H54 (cell line): Measurements from ENCODE around the gene IRAK3.

Experiments
- DNase-seq: peaks from one replicate; pipeline ENCODE4 v3.0.0; 2011; ENCODE audit warnings: low spot score, mixed read lengths; ENCODE audit not compliant: insufficient read length
- FAIRE-seq: peaks from 3 replicates; lab custom pipeline; 2011; peaks lifted over from hg19 to GRCh38; lab: Jason Lieb, UNC
- POLR2A ChIP-seq: IDR thresholded peaks from 2 replicates; pipeline ENCODE4 v1.6.1; 2011; ENCODE audit warnings: low read depth, mild to moderate bottlenecking, low read length

The IRAK3 gene

GRCh38 chr12:66188584-66189485, at the start of gene IRAK3:
Gene IRAK3, plus strand, starts transcription at chr12:66189214. Its CDS starts 86 bp downstream, at chr12:66189300.
- TF ChIP-seq POLR2A = no peak
- DNase-seq (no peak), FAIRE-seq (no peak)

- DNase-seq = no peak
- no peak for FAIRE-seq
- TF ChIP-seq POLR2A = no peak
Measured at GRCh38 chr12:66139328-66139727, 49.7 kb upstream of the IRAK3 start.

GRCh38 chr12:66140731-66141130, 48.3 kb upstream of the IRAK3 start:
- DNase-seq = no peak
- FAIRE-seq = no peak
- no peak for TF ChIP-seq POLR2A

GRCh38 chr12:66141299-66141698, 47.7 kb upstream of the IRAK3 start:
- FAIRE-seq (no peak), DNase-seq (no peak)
- TF ChIP-seq POLR2A = no peak

DNA sequence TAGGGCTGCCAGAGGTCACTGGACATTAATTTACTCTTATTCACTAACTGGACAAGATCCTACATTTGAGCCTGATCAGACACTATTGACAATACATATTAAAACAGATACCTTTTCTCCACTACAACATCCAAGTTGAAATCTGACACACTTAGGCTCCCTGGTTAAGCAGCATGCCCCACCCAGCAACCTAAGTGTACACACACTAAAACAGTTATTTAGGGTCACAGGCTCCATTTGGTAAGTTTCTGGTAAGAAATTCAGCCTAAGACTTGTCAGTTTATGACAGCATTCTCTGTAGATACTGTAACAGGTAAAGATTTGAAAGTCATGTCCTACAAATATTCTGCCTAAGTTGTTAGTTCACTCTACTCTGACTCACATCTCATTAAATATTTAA, 46.2 kb upstream of the IRAK3 start:
- DNase-seq (no peak), FAIRE-seq (no peak)
- TF ChIP-seq POLR2A = no peak

DNA sequence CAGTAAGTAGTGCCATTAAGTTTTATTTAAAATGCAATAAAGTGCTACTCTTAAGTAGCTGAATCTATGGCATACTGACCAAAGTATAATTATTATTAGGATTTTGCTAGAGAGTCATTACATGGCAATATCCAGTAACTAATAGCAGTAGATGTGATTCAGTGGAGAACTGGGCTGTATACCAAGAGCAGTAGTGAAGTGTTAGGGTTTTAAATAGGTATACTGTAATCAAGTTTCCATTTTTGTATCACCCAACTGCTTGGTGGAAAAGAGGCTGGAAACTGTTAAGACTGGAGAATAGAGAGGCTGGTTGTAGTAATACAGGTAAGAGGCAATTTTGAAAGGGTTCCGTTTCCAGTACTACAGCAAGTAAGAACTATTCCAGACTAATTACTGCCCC, 45.1 kb upstream of the IRAK3 start:
- no peak for FAIRE-seq
- no peak for TF ChIP-seq POLR2A

DNA sequence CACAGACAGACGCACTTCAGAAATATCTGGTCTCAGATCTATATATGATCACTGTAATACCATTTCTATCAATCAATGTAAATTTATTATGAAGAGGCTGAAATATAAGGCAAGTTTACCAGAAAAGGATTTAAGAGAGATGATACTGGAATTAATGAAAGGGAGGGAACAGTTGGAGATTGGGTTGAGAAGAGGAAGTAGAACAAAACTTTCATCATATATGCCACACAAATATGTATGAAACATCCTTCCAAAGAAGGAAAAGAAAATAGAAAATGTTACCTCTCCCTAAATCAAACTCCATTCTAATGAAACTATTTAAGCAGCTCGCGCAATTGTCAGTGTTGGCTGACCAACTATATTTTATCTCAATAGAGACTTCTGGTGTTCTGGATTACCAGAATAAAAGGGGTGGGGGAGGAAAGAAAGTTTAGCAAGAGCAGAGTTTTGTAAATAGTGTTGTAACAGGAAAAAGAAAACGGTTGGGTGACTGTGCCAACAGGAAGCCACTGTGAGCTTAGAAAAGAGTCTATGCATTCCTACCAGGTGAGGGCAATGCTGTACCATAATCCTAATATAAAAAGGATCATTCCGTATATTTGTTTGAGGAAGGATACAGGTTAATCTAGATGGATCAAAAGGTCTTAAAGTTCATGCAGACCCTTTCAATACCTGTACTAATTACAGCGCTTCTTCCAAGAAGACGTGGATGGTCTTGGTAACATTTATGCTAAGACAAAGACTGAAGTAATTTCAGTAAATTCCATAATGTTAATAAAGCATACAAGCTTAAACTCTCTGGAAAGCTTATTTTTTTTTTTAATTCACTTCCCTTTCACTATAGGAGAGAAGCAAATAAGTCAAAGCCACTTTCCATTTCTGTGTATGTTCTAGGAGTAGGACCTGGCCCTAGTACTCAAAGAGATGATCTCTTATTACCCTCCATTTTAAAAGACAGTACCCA, 43.9 kb upstream of the IRAK3 start:
- TF ChIP-seq POLR2A = no peak
- FAIRE-seq = peak; percentile 97
- no peak for DNase-seq

More for the DNA sequence above, 45.1 kb upstream of the IRAK3 start:
- DNase-seq = no peak

GRCh38 chr12:66149702-66150398, 39.2 kb upstream of the IRAK3 start:
- no peak for TF ChIP-seq POLR2A
- peak; percentile 36 for FAIRE-seq
- DNase-seq = no peak

DNA sequence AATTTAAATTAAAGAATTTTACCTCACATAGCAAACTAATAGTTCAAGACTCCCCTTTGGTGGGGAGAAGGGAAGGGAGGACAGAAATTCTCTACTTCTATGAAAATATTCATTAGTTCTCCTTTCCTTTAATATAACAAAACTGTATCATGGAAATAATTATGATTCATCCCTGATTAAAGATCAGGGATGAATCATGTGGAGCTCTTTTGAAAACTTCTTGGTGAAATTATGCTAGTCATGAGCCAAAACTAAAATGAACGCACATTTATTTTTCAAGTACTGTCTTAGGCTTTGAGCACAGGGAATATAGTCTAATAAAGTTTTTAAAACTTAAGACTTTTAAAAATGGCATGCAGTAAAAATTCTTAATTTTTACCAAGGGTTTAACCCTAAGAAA, 36.3 kb upstream of the IRAK3 start:
- no peak for DNase-seq
- no peak for FAIRE-seq
- no peak for TF ChIP-seq POLR2A

DNA sequence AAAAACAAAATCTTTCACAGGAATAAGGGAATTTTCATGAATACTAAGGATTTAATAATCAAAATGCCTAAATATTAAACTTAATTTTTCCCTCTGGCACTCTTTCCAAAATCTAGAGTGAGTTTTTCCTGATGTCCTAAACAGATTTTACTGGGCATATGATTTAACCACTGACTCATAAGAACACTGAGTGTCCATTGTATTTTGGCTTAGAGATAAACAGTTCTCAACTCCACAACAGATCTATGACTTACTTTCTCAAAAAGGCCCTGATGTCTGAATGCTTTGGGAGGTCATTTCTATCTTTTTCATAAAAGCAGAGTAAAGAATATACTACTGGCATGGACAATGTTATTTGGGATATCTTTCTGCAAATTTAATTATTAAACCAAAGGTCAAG, 34.2 kb upstream of the IRAK3 start:
- no peak for DNase-seq
- no peak for TF ChIP-seq POLR2A
- peak; percentile 67 for FAIRE-seq

GRCh38 chr12:66156654-66157053, 32.4 kb upstream of the IRAK3 start:
- no peak for TF ChIP-seq POLR2A
- DNase-seq = no peak
- FAIRE-seq = no peak

- no peak for TF ChIP-seq POLR2A
- no peak for FAIRE-seq
Measured at GRCh38 chr12:66159123-66159522, 29.9 kb upstream of the IRAK3 start.

GRCh38 chr12:66160704-66161103, 28.3 kb upstream of the IRAK3 start:
- DNase-seq (no peak), FAIRE-seq (no peak)
- no peak for TF ChIP-seq POLR2A

More at GRCh38 chr12:66159123-66159522, 29.9 kb upstream of the IRAK3 start:
- DNase-seq = no peak
